H1 (cell line): ENCODE results near the gene ARTN. TPM values are rescaled to one million over a fixed set of nuclear protein-coding genes. Genes with fewer than 3 reads are reported as not detected.

Experiments
- EZH2 ChIP-seq: fragments of 200-600 bp; sonication (generic); IDR thresholded peaks from 2 replicates; pipeline ENCODE4 v1.7.1; 2012; ENCODE audit warnings: low read depth, mild to moderate bottlenecking, moderate library complexity, low read length, inconsistent platforms; ENCODE audit not compliant: severe bottlenecking
- KDM1A ChIP-seq: fragments of 200-600, 300-600 bp; sonication (generic); IDR thresholded peaks from 2 replicates; pipeline ENCODE4 v1.7.1; 2016; ENCODE audit warnings: mild to moderate bottlenecking, low read length, borderline replicate concordance
- RBBP5 ChIP-seq: IDR thresholded peaks from 2 replicates; pipeline ENCODE4 v1.7.1; 2012; ENCODE audit warnings: low read depth, mild to moderate bottlenecking, inconsistent platforms, low read length, moderate library complexity, borderline replicate concordance
- RXRA ChIP-seq: IDR thresholded peaks from 2 replicates; pipeline ENCODE4 v1.6.1; 2011; ENCODE audit warnings: low read depth, mild to moderate bottlenecking, low read length, moderate library complexity; ENCODE audit not compliant: insufficient read depth
- SIRT6 ChIP-seq: IDR thresholded peaks from one replicate; pipeline ENCODE4 v1.7.1; 2012; ENCODE audit warnings: low read length, inconsistent platforms
- SP2 ChIP-seq: IDR thresholded peaks from 2 replicates; pipeline ENCODE4 v1.6.1; 2012; ENCODE audit warnings: mild to moderate bottlenecking, low read length, inconsistent platforms
- TAF7 ChIP-seq: optimal IDR thresholded peaks from 2 replicates; pipeline ENCODE3; 2011; ENCODE audit warnings: low read depth, mild to moderate bottlenecking, inconsistent platforms, low read length, moderate library complexity, borderline replicate concordance
- polyA plus RNA-seq, 7 experiments: library from polyadenylated mRNA; depleted of rRNA in 3 of 7; stranded (reverse) in 5 of 7; unstranded in 2 of 7; fragments of >200 nt in 5 of 7; fragments of 200-250 nt in 2 of 7; gene quantifications; 1 replicate in 5 of 7; 2 replicates in 1 of 7; 4 replicates in 1 of 7; pipeline versions ENCODE4 v1.2.1 to v1.2.3, GENCODE V29; 2011 to 2013; ENCODE audit warnings: missing spikeins in 2 of 7, mixed read lengths in 2 of 7
- total RNA-seq: library from RNA; stranded (reverse); fragmentation: NEBNext Ultra II Directional; extraction: Animal tissue kit (Norgen Biotek cat#: 25700); gene quantifications from 2 replicates; pipeline ENCODE4 v1.2.1, GENCODE V29; 2021
- TF ChIP-seq, protein P1 (sequence below): IDR thresholded peaks from 2 replicates; pipeline ENCODE4 v1.6.1; 2012; ENCODE audit warnings: inconsistent platforms

The ARTN gene
- total and polyA plus RNA-seq, 2 of the 8 experiments (the other 6 are each of a cell fraction or from before 2014, with no cell fraction given) = 13.5 to 22.7 TPM

DNA sequence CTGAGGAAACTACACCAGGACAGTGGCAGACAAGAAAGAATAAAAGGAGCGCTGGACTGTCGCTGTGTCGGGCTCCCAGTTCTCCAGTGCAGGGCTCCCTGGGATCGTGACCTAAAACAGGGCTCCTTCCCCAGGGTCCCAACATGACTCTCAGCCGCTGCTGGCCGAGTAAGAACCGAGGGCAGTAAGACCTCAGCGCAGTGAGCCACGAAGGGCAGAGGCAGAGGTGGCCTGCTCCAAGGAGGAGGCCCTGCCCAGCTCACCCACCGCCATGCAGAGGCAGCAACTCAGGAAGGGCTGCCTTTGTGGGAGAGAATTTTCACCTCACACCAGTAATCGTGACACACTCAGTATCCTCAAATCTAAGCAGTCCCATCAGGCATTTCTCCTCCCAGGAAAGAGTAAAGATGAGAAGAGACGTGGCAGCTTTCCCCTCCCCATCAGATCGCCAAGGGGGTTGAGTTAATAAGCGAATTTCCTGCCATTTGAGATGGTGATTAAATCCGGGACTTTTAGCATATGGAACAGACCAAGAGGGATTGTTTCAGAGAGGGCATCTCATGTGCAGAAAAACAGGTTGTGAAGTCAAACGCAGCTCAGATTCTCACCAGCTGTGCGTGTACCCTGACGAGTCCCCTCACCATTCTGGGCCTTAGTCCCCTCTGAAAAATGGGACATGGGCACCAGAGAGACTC, 19.8 kb upstream of the ARTN start (continued):
- TF ChIP-seq SP2 = no peak
- TF ChIP-seq, protein P1, sequence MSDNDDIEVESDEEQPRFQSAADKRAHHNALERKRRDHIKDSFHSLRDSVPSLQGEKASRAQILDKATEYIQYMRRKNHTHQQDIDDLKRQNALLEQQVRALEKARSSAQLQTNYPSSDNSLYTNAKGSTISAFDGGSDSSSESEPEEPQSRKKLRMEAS = no peak
- TF ChIP-seq SIRT6 = no peak
- no peak for TF ChIP-seq TAF7
- TF ChIP-seq RXRA = no peak
- no peak for TF ChIP-seq KDM1A
- no peak for TF ChIP-seq EZH2
- TF ChIP-seq RBBP5 = no peak
